Raji (cell line): ENCODE data around the gene CD4.

ENCODE experiments used
- POLR2A ChIP-seq: IDR thresholded peaks from 2 replicates; pipeline ENCODE4 v1.6.1; 2011; ENCODE audit warnings: low read depth, low read length, control low read depth; ENCODE audit not compliant: insufficient read depth

The CD4 gene

DNA sequence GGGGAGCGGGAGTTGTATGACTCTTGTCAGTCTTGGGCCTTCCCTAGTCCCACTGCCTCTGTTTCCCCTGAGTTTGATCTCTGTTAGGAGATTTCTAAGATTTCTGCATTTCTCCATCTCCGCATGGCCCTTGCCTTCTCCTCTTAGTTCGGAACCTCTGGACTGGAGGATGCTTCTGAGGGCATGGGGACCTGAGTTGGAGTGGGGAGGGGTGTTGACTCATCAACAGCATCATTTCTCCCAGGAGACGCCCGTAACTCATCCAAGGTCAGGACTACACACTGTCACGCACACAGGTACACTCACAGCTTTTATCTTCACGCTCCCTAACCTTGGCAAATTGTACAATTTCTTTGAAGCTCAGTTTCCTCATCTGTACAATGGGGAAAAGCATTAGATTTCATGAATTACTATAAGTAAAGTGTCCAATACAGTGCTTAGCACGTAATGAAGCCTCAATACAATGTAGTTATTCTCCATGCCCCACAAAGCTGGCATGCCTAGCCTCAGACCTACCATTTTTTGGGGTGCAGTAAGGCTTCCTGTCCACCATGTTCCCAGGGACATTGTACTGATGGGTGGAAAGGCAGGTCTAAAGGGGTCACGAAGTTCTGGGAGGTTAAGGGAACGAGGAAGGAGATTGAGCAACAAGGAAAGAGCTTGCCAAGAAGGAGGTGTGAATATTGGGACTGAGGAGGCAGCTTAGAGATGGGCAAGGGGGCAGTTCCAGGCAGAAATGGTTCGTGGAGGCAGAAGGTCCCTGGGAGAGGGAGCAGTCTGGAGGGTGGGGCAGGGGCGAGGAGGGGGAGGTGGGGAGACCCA lies 17.6 kb upstream of the CD4 start:
- TF ChIP-seq POLR2A, result no peak

DNA sequence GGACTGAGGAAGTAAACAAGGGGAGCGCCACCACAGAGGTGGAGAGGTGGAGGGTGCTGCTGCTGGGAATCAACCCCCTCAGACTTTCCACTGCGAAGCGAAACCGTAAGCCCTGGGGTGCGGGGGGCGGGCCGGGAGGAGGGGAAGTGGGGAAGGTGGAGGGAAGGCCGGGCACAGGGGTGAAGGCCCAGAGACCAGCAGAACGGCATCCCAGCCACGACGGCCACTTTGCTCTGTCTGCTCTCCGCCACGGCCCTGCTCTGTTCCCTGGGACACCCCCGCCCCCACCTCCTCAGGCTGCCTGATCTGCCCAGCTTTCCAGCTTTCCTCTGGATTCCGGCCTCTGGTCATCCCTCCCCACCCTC lies 17.0 kb upstream of the CD4 start, which contains the start of gene LAG3:
TSS of gene LAG3 (plus strand) at position 190 of the 365 bp plus-strand sequence. CDS start 333 bp downstream, outside the sequence.
- no peak for TF ChIP-seq POLR2A

DNA sequence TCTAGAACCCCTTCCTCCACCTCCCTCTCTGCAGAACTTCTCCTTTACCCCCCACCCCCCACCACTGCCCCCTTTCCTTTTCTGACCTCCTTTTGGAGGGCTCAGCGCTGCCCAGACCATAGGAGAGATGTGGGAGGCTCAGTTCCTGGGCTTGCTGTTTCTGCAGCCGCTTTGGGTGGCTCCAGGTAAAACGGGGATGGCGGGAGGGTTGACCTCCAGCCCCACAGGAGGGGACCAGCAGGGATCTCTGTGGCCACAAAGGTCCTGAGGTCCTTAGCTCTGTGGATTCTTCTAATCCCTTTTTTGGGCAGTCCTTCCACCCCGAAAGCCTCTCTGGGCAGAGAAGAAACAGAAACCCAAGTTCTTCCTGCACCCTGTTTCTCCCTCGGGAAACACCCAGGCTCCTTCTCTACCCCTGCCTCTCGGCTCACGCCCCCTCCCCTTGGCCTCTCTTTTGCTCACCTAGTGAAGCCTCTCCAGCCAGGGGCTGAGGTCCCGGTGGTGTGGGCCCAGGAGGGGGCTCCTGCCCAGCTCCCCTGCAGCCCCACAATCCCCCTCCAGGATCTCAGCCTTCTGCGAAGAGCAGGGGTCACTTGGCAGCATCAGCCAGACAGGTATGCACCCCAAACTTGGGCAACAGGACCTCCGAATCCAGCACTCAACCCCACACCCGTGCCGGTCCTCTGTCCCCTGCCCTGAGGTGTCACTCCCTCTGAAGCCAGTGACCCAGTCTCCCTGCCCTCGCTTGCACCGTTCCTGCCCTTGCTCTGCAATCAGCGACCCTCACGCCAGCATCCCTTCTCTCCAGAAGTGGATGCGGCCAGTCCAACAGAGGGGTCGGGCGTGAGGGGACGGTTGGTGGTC lies 16.4 kb upstream of the CD4 start:
- no peak for TF ChIP-seq POLR2A

DNA sequence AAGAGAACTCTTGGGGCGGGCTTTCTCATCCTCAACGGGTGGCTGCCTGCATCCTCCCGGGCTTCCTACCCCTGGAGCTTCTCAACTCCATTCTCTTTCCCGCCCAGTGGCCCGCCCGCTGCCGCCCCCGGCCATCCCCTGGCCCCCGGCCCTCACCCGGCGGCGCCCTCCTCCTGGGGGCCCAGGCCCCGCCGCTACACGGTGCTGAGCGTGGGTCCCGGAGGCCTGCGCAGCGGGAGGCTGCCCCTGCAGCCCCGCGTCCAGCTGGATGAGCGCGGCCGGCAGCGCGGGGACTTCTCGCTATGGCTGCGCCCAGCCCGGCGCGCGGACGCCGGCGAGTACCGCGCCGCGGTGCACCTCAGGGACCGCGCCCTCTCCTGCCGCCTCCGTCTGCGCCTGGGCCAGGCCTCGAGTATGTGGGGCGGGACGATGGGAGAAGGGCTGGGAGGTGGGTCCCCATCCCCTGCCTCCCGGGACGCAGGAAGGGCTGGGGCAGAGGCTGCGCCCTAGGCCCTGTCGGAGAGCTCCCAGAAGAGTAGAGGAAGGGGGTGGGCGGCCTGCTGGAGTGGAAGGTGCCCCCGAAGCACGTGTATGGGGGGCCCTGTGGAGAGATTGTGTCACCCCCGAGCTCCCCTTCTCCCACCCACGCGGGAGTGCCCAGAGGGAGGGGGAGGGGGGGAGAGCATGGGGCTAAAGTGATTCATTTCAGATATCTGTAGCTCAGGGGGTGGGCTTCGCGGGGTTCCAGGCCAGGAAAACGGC lies 15.6 kb upstream of the CD4 start:
- TF ChIP-seq POLR2A, result no peak

DNA sequence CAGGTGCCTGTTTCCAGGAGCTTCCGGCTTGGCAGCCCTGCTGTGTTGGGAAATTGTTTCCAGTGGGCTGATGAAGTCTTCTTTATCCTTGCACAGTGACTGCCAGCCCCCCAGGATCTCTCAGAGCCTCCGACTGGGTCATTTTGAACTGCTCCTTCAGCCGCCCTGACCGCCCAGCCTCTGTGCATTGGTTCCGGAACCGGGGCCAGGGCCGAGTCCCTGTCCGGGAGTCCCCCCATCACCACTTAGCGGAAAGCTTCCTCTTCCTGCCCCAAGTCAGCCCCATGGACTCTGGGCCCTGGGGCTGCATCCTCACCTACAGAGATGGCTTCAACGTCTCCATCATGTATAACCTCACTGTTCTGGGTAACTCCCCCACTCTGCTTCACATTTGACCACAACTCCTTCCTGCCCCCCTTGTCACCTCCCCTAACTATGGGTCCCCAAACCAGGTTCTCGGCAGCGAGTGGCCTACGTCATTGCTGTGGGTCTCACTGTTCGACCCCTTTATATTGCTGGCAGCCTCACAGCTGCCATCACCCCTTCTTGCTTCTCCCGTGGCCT lies 14.7 kb upstream of the CD4 start:
- no peak for TF ChIP-seq POLR2A

DNA sequence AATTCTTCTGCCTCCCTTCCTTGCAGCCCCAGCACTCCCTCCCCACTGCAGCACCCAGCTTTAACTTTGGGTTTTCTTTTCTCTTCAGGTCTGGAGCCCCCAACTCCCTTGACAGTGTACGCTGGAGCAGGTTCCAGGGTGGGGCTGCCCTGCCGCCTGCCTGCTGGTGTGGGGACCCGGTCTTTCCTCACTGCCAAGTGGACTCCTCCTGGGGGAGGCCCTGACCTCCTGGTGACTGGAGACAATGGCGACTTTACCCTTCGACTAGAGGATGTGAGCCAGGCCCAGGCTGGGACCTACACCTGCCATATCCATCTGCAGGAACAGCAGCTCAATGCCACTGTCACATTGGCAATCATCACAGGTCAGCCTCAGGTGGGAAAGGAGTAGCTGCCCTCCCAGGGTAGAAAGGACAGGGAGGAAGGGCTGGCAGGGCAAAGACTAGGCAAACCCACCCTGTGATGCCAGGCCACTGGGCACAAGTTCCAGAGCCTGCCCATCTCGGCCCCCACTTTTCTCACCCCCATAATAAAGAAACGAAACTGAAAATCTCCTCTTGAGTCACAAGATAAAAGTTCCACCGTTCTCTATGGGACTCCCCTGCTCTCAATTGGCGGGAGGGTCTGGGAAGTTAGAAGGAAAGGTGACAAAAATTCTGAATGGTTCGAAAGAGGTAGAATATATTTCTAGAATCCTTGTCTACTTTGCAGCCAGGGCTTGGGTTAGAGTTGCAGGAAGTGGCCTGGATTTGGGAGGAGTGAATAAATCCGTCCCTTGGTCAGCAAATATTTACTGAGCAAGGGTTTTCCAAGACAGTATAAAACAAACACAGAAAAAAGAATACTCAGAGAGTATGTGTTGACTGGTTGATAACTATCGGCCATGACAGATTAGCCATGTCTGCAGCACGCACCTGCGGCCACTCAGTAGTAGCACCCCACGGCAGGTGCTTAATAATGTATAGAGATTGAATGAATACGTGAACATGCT lies 13.8 kb upstream of the CD4 start:
- no peak for TF ChIP-seq POLR2A

DNA sequence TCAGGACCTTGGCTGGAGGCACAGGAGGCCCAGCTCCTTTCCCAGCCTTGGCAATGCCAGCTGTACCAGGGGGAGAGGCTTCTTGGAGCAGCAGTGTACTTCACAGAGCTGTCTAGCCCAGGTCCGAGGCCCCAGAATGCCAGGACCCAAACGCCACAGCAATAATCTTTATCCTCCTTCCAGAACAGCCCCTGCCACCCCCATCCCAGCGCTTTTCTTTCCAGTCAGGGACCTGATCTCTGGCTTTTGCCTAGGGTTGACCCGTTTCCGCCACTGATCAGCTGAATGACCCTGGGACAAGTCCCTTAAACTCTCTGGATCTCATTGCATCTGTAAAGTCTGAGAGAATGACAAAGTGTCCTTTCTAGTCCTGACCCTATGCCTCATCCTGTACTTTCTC lies 11.9 kb upstream of the CD4 start:
- TF ChIP-seq POLR2A, result no peak

DNA sequence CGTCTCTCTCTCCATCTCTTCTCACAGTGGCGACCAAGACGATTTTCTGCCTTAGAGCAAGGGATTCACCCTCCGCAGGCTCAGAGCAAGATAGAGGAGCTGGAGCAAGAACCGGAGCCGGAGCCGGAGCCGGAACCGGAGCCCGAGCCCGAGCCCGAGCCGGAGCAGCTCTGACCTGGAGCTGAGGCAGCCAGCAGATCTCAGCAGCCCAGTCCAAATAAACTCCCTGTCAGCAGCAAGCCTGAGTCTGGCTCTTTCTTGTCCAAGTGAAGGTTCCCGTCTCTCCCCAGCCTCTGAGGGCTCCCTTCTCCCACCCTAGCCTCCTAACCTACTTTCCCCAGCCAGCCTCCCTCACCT lies 11.1 kb upstream of the CD4 start:
- TF ChIP-seq POLR2A, result no peak

DNA sequence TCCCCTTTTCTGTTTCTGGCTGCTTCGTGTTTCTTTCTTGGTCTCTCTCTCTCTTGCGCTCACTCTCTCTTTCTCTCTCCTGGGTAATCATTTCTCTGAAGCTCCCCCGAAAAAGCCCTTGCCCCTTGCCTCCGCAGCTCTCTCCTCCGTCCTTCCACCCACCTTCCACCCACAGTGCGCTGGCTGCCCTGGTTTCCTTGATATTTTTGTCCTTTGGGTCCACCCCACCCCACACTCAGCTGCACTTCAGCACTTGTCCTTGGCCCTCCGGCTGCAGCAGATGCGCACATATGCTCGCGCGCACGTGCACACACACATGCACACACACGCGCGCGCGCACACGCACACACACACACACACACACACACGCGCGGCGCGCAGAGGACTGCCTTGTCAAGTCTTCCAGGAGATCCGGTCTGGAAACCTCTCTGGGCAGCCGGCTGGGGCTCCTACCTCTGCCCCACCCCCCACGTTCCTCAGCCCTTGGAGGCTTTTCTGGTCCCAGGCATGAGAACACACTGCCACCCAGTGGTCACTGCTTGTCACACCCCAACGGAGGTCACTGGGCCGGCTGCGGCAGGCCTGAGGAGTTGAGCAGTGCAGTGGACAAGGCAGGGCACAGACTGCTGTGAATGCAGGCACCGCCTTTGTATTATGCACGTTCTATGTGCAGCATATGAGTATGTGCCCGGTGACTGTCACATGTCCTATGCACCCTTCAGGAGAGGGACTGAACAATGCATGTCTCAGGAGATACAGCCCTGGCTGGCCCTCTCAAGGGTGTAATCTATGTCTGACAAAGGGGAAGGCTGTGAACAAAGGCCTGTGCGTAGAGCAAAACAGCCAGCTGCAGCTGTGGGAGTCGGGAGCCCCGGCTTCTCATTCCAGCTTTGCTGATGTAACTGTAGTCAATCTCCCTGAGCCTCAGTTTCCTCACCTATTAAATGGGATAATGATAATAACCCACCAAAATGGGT lies 10.5 kb upstream of the CD4 start:
- peak; percentile 63 for TF ChIP-seq POLR2A

DNA sequence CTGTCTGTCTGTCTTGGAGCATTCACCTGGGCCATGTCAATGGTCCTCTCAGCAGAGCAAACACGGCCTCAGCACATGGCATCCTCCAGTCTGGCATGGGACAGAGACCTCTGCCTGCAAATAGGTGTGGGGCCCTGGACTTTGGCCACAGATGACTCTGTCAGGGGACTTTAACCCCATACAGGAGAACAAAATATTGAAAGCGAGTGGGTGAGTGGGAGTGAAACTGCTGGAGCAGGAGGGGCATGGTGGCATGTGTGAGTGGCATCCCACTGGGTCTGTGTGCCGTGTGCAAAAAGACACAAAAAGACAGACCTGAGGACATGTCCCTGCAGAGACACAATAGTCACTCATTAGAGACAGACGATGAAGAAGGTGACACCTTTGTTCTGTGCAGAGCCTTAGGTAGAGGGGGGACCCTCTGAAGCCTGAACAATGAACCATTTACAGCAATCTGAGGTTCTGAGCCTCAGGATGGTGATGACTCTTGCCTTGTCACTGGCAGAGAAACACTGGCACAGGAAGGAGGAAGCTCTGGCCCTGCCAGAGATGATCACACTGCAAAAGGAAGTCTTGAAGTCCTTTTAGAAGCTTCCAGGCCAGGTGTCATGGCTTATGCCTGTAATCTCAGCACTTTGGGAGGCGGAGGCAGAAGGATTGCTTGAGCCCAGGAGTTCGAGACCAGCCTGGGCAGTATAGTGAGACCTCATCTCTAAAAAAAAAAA lies 9.5 kb upstream of the CD4 start:
- TF ChIP-seq POLR2A, result no peak

DNA sequence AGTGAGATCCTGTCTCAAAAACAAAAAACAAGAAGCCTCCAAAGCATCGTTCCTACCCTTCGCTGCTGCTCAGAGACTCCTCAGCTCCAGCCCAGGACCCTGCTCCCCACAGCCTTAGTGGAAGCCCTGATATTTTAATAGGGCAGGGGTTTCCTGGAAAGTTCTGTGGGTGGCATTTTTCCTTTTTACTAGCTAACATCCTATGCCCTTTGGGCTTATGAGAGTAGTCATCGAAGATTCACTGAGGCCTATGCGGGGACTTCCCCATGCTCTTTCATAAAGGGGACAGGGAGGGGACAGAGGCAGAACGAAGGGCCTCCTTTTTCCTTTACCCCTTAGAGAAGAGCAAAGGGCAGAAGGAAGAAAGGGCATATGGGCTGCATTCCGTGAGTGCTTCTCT lies 8.8 kb upstream of the CD4 start:
- no peak for TF ChIP-seq POLR2A

DNA sequence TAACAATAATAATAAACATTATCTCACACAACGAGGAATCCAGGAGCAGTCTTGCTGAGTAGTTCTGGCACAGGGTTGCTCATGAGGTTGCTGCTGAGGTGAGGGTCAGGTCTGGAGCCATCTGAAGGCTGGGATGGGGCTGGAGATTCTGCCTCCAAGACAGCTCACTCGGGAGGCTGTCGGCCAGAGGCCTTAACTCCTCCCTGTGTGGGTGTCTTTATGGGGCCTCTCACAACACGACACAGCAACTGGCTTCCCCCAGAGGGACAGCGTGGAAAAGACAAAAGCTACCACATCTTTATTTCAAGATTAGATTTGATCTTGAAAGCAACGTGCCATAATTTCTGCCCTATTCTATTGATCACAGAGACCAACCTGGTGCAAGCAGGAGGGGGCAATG lies 7.2 kb upstream of the CD4 start:
- no peak for TF ChIP-seq POLR2A

DNA sequence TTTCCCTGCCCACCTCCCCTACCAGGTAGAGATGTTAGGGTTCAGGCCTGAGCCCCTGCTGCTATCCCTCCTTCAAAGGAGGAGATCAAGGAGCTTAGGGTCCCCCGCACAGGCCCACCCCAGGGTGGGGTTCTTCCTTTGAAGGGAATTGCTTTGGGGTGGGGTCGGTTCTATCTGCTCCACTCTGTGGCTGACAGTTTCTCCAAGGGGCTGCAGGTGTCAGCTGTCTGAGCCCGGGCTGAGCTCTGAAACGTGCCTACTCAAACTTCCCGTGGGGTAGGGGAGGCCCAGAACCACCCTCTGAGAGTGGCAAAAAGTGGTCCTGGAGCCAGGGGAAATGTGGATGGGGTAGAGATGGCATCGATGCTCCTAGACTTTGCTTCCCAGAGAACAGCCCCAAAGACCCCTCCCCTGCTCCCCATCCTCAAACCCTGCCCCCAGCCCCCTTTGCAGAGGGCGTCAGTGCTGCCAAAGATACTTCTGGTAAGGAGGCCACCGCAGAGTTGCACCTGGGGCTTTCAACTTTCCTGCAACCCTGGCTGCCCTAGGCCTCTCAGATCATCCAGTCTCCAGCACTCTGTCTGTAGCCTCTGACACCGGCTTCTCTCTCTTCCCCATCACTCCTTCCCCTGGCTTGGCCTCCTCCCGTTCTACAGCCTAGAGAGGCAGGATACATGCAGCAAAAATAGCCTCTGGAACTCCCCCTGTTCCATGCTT lies 6.3 kb upstream of the CD4 start:
- TF ChIP-seq POLR2A, result no peak
